SK-N-SH (cell line): ENCODE data around the gene OSBPL10. TPM values are rescaled to one million over a fixed set of nuclear protein-coding genes. Genes with fewer than 3 reads are reported as not detected.

Experiments used
- CTCF ChIA-PET: fragments of 300-600, 350-600 bp; formaldehyde crosslinking; extraction: SDS; loops from one replicate; lab custom pipeline; 2021; lab: Yijun Ruan, JAX
- POLR2A ChIA-PET: fragments of 350-600 bp; sonication (Branson Sonifier 250); formaldehyde crosslinking; extraction: SDS; loops from one replicate; lab custom pipeline; 2020; ENCODE audit warnings: antibody characterized with exemption, inconsistent platforms; lab: Yijun Ruan, JAX
- DNase-seq: peaks from one replicate; pipeline ENCODE4 v3.0.0; 2012
- H2AFZ ChIP-seq: fragments of 200-600 bp; sonication (generic); 2 replicates; pipeline ENCODE4 v1.8.1; 2016; ENCODE audit warnings: antibody characterized with exemption, mild to moderate bottlenecking, low read depth
- H3F3A ChIP-seq: fragments of 200-600 bp; sonication (generic); replicated peaks from 2 replicates; pipeline ENCODE3; 2016; ENCODE audit warnings: antibody characterized with exemption, mild to moderate bottlenecking; ENCODE audit not compliant: insufficient read depth
- H3K27ac ChIP-seq, 2 experiments: fragments of 200-500 bp in 1 of 2; fragments of 200-600 bp in 1 of 2; sonication (Bioruptor generic) in 1 of 2; sonication (generic), shearing (Covaris generic) in 1 of 2; 2 replicates each; pipeline versions ENCODE4 v1.5.1 to v1.6.1; 2014 to 2016; ENCODE audit warnings: low read depth in 2 of 2, inconsistent platforms in 1 of 2, low read length in 1 of 2, mild to moderate bottlenecking in 1 of 2, mixed read lengths in 1 of 2
- H3K27me3 ChIP-seq: fragments of 200-600 bp; sonication (generic), shearing (Covaris generic); 2 replicates; pipeline ENCODE4 v1.6.1; 2016; ENCODE audit warnings: mixed run types; ENCODE audit not compliant: insufficient read depth
- H3K36me3 ChIP-seq, 2 experiments: fragments of 200-500 bp in 1 of 2; fragments of 200-600 bp in 1 of 2; sonication (Bioruptor generic) in 1 of 2; sonication (generic) in 1 of 2; replicated peaks in 1 of 2; 2 replicates each; pipeline versions ENCODE3 to v1.5.1; 2014 to 2016; ENCODE audit warnings: low read length in 1 of 2, mild to moderate bottlenecking in 1 of 2; ENCODE audit not compliant: insufficient read depth in 2 of 2, control insufficient read depth in 1 of 2
- H3K4me1 ChIP-seq, 2 experiments: fragments of 200-500 bp in 1 of 2; fragments of 200-600 bp in 1 of 2; sonication (Bioruptor generic) in 1 of 2; sonication (generic), shearing (Covaris generic) in 1 of 2; 2 replicates each; pipeline versions ENCODE4 v1.5.1 to v1.6.1; 2014 to 2016; ENCODE audit warnings: low read depth in 1 of 2, low read length in 1 of 2, mixed run types in 1 of 2; ENCODE audit not compliant: insufficient read depth in 2 of 2, control insufficient read depth in 1 of 2
- H3K4me2 ChIP-seq: fragments of 200-600 bp; sonication (generic), shearing (Covaris generic); 2 replicates; pipeline ENCODE4 v1.6.1; 2017; ENCODE audit warnings: mixed run types
- H3K4me3 ChIP-seq, 2 experiments: fragments of 200-500 bp in 1 of 2; fragments of 200-600 bp in 1 of 2; sonication (Bioruptor generic) in 1 of 2; sonication (generic), shearing (Covaris generic) in 1 of 2; 2 replicates each; pipeline versions ENCODE4 v1.5.1 to v1.8.1; 2014 to 2016; ENCODE audit warnings: low read depth in 2 of 2, inconsistent platforms in 1 of 2, low read length in 1 of 2, mild to moderate bottlenecking in 1 of 2, mixed read lengths in 1 of 2, moderate library complexity in 1 of 2
- H3K79me2 ChIP-seq: fragments of 200-600 bp; sonication (generic); 2 replicates; pipeline ENCODE4 v1.8.1; 2017; ENCODE audit warnings: mild to moderate bottlenecking; ENCODE audit not compliant: insufficient read depth
- H3K9ac ChIP-seq: fragments of 200-600 bp; sonication (generic); 2 replicates; pipeline ENCODE4 v1.6.1; 2017; ENCODE audit warnings: mixed run types
- H3K9me2 ChIP-seq: fragments of 200-600 bp; sonication (generic); 2 replicates; pipeline ENCODE4 v1.6.1; 2017; ENCODE audit warnings: mixed run types
- H3K9me3 ChIP-seq: fragments of 200-600 bp; sonication (generic); 2 replicates; pipeline ENCODE4 v1.6.1; 2017; ENCODE audit warnings: mixed run types, mild to moderate bottlenecking, moderate library complexity
- H4K20me1 ChIP-seq: fragments of 200-600 bp; sonication (generic); 2 replicates; pipeline ENCODE4 v1.6.1; 2017; ENCODE audit warnings: mild to moderate bottlenecking, mixed run types; ENCODE audit not compliant: insufficient read depth
- CHD2 ChIP-seq: fragments of 150-350 bp; IDR thresholded peaks from 2 replicates; pipeline ENCODE4 v1.6.1; 2018; ENCODE audit warnings: low read length; ENCODE audit not compliant: partially characterized antibody
- EP300 ChIP-seq, 2 experiments: IDR thresholded peaks; 2 replicates each; pipeline versions ENCODE4 v1.4.0 to v1.6.1; 2012; ENCODE audit warnings: borderline replicate concordance in 1 of 2, low read depth in 1 of 2, low read length in 1 of 2
- FOXM1 ChIP-seq: IDR thresholded peaks from 2 replicates; pipeline ENCODE4 v1.4.0; 2012; ENCODE audit warnings: low read depth, mild to moderate bottlenecking
- GATA2 ChIP-seq: sonication (generic); formaldehyde crosslinking; IDR thresholded peaks from 2 replicates; pipeline ENCODE4 v1.5.0; 2020; ENCODE audit warnings: mild to moderate bottlenecking, missing genetic modification reagents
- JUND ChIP-seq: IDR thresholded peaks from 2 replicates; pipeline ENCODE4 v1.4.0; 2012
- MEF2A ChIP-seq: IDR thresholded peaks from 2 replicates; pipeline ENCODE4 v1.4.0; 2012; ENCODE audit warnings: low read depth, borderline replicate concordance
- NFIC ChIP-seq: IDR thresholded peaks from 2 replicates; pipeline ENCODE4 v1.4.0; 2012; ENCODE audit warnings: borderline replicate concordance
- RCOR1 ChIP-seq: fragments of 150-350 bp; IDR thresholded peaks from 2 replicates; pipeline ENCODE4 v1.6.1; 2017; ENCODE audit warnings: antibody characterized with exemption, low read length
- SMC3 ChIP-seq: IDR thresholded peaks from 2 replicates; pipeline ENCODE4 v1.6.1; 2012; ENCODE audit warnings: low read depth, low read length, improper control_type of control experiment
- TCF12 ChIP-seq: IDR thresholded peaks from 2 replicates; pipeline ENCODE4 v1.4.0; 2012
- TEAD4 ChIP-seq: IDR thresholded peaks from 2 replicates; pipeline ENCODE4 v1.4.0; 2012; ENCODE audit warnings: mild to moderate bottlenecking, borderline replicate concordance; ENCODE audit not compliant: insufficient read depth
- WGBS: methylation state at CpG from one replicate; pipeline ENCODE4 v1.1.6; 2017; ENCODE audit warnings: low lambda C conversion rate; 5-methylcytosine and 5-hydroxymethylcytosine counted together
- polyA plus RNA-seq, 3 experiments: library from polyadenylated mRNA; depleted of rRNA; stranded (reverse); fragments of >200 nt; gene quantifications; 2 replicates each; pipeline ENCODE4 v1.2.3, GENCODE V29; 2012
- TF ChIP-seq, protein P1 (sequence below): IDR thresholded peaks from 2 replicates; pipeline ENCODE4 v1.4.0; 2012; ENCODE audit warnings: low read depth, borderline replicate concordance
- TF ChIP-seq, protein P2 (sequence below): IDR thresholded peaks from 2 replicates; pipeline ENCODE4 v1.4.0; 2012; ENCODE audit warnings: low read depth
- TF ChIP-seq, protein P3 (sequence below): IDR thresholded peaks from 2 replicates; pipeline ENCODE4 v1.4.0; 2012; ENCODE audit warnings: low read depth, borderline replicate concordance
- TF ChIP-seq, protein P4 (sequence below): fragments of 150-350 bp; IDR thresholded peaks from 2 replicates; pipeline ENCODE4 v1.6.1; 2017; ENCODE audit warnings: antibody characterized with exemption, low read length, low read depth, borderline replicate concordance

Gene OSBPL10
- polyA plus RNA-seq, 1 of the 3 experiments (the other 2 are of a cell fraction) = 0.12 TPM

DNA sequence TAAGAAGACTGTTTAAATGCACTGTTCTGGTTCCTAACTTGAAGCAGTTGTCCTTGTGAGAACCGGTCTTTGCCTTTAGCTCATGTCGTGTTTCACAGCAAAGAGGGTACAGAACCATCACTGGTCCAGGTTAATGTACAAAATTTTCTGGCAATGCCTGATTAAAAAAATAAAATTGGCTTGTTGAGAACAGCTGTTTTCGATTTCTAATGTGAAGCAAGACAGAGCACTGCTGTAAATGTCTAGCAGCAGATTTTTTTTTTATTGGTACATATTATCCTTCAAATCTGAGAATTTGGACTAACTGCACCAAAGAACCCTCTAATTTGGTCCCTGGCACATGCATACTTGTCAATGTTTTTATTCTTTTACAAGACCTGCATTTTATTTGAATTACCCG is 345.0 kb downstream of the OSBPL10 start:
- Histone ChIP-seq H3K4me3 (no peak overlapping the region), H3K4me2 (no peak overlapping the region), H3K27ac (peak overlapping the region in 1 of 2 experiments; percentile 86; a peak in 2 of 4 replicates), H3K9ac (no peak overlapping the region), H3K4me1 (peaks cover 0 to 23% of the 10 kb centered on the region in 2 experiments; a peak in 2 of 4 replicates), H2AFZ (no peak overlapping the region), H3K79me2 (no peaks in the 10 kb centered on the region), H3K36me3 (peaks cover 23 to 40% of the 10 kb centered on the region in 2 experiments), H3F3A (no peaks in the 10 kb centered on the region), H3K9me2 (no peaks in the 10 kb centered on the region), H4K20me1 (no peaks in the 10 kb centered on the region), H3K9me3 (no peaks in the 10 kb centered on the region), H3K27me3 (no peaks in the 10 kb centered on the region)
- TF ChIP-seq FOXM1 = no peak
- TF ChIP-seq, protein P1, sequence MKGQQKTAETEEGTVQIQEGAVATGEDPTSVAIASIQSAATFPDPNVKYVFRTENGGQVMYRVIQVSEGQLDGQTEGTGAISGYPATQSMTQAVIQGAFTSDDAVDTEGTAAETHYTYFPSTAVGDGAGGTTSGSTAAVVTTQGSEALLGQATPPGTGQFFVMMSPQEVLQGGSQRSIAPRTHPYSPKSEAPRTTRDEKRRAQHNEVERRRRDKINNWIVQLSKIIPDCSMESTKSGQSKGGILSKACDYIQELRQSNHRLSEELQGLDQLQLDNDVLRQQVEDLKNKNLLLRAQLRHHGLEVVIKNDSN = no peak
- no peak for TF ChIP-seq SMC3
- TF ChIP-seq NFIC = no peak
- no peak for TF ChIP-seq JUND
- TF ChIP-seq MEF2A = no peak
- peak; percentile 22; the same call in 1 of the 2 replicates for TF ChIP-seq TCF12
- TF ChIP-seq EP300 (IDR thresholded peaks at IDR 0.05; ENCODE audit: borderline replicate concordance in 1 of 2, low read depth in 1 of 2, low read length in 1 of 2) = peak in 1 of 2 experiments; percentile 80; a peak in 2 of 4 replicates
- TF ChIP-seq, protein P2, sequence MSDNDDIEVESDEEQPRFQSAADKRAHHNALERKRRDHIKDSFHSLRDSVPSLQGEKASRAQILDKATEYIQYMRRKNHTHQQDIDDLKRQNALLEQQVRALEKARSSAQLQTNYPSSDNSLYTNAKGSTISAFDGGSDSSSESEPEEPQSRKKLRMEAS = no peak
- TF ChIP-seq GATA2 = peak; percentile 35; the same call in 1 of the 2 replicates
- WGBS = 61% methylated on average over 4 of the region's 4 CpGs
- peak; percentile 6 for DNase-seq
- ChIA-PET POLR2A (interaction anchor here (0.7 kb wide), 1 partner anchor 334 kb away, joined by 3 read pairs; no protein-coding TSS in a partner anchor), CTCF (interaction anchor here (1.1 to 1.8 kb wide), 3 partner anchors 10 to 50 kb away, joined by 4 to 6 read pairs (median 5); no protein-coding TSS in a partner anchor)

DNA sequence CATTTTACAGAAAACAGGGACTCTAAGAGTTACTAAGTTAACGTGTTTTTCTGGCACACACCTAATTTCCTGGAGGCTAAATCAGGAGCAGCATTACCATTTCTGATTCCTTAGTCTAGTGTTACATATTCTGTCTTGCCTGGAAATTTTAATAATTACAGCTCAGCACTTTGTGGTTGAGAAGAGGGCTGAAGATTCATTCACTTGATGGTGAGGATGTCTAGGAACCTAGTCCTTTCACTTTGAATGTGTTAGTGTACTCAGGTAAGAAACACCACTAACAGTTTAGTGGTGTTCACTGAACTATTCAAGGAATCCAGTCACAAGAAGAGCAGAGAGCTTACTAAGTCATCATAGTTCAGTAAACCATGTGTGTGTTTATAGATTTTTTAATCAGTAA is 345.5 kb downstream of the OSBPL10 start:
- whole genome bisulfite sequencing = 41% methylated on average over 1 of the region's 1 CpG
- ChIA-PET POLR2A (no interaction called here), CTCF (interaction anchor here (1.3 to 1.8 kb wide), 2 partner anchors 11 to 25 kb away, joined by 4 to 5 read pairs; no protein-coding TSS in a partner anchor)
- Histone ChIP-seq H3K27me3 (no peaks in the 10 kb centered on the region), H3K79me2 (no peaks in the 10 kb centered on the region), H2AFZ (no peak overlapping the region), H3F3A (no peaks in the 10 kb centered on the region), H4K20me1 (no peaks in the 10 kb centered on the region), H3K9me3 (no peaks in the 10 kb centered on the region), H3K9me2 (no peaks in the 10 kb centered on the region), H3K4me3 (no peak overlapping the region), H3K4me2 (no peak overlapping the region), H3K36me3 (peaks cover 23 to 40% of the 10 kb centered on the region in 2 experiments), H3K4me1 (peaks cover 0 to 23% of the 10 kb centered on the region in 2 experiments; a peak in 2 of 4 replicates), H3K27ac (peak overlapping the region in 1 of 2 experiments; percentile 86; a peak in 2 of 4 replicates), H3K9ac (no peak overlapping the region)
- no peak for DNase-seq
- TF ChIP-seq, protein P3, sequence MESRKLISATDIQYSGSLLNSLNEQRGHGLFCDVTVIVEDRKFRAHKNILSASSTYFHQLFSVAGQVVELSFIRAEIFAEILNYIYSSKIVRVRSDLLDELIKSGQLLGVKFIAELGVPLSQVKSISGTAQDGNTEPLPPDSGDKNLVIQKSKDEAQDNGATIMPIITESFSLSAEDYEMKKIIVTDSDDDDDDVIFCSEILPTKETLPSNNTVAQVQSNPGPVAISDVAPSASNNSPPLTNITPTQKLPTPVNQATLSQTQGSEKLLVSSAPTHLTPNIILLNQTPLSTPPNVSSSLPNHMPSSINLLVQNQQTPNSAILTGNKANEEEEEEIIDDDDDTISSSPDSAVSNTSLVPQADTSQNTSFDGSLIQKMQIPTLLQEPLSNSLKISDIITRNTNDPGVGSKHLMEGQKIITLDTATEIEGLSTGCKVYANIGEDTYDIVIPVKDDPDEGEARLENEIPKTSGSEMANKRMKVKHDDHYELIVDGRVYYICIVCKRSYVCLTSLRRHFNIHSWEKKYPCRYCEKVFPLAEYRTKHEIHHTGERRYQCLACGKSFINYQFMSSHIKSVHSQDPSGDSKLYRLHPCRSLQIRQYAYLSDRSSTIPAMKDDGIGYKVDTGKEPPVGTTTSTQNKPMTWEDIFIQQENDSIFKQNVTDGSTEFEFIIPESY = no peak
- TF ChIP-seq, protein P4, sequence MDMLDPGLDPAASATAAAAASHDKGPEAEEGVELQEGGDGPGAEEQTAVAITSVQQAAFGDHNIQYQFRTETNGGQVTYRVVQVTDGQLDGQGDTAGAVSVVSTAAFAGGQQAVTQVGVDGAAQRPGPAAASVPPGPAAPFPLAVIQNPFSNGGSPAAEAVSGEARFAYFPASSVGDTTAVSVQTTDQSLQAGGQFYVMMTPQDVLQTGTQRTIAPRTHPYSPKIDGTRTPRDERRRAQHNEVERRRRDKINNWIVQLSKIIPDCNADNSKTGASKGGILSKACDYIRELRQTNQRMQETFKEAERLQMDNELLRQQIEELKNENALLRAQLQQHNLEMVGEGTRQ = no peak
- TF ChIP-seq RCOR1 = no peak
- TF ChIP-seq, protein P2 = no peak
- no peak for TF ChIP-seq SMC3
- no peak for TF ChIP-seq CHD2
- no peak for TF ChIP-seq TEAD4
